Measurements from ENCODE around the gene SEC22B. TPM values are rescaled to one million over a fixed set of nuclear protein-coding genes. Genes with fewer than 3 reads are reported as not detected.
"Not testable (repeated sequence)": the region's sequence is repeated elsewhere in the genome, so short reads cannot be mapped to it uniquely, and the experiment has no call there.

Gene SEC22B
- total RNA-seq, 1 donor from 2014 or later, result 37.7 TPM

GRCh38 chr1:120149420-120150059 lies 26.8 kb downstream of the SEC22B start:
- not testable (repeated sequence) for DNase-seq (ENCODE audit: low read depth)

DNA sequence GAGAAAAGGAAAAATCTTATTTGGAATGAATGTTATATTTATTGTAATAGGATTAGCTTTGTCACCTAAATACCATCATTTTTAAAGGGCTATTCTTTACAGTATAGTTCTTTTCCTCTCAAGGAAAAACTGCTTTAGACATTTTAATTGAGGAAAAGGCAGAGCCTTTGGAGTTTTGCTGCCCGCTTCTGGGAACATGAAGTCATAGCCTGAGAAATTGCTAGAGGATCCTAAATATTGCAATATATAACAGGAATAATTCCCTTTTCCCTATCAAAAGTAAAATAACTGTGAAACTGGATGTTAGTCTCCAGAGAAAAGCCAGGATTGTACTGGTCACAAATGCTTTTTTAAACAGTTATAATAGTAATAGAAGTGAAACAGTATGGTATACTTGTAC lies 30.5 kb downstream of the SEC22B start:
- DNase-seq (ENCODE audit: low read depth), result peak; percentile 17

DNA sequence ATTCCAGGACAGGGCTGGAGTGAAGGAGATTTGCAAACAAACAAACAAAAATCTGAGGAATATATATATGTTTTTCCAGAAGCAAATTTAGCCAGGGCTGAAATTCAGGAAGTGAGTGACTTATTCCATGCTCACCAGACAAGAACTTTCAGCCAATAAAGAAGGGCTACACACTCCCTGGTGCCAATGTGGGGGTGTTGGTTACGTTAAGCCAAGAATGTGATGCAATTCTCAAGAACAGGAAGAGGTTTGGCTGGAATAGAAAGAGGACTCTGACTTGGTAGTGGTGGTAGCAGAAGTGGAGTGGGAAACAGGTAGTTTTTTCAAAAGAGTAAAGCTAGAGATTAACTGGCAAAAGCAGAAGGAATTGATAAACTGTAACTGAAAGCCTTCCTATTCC lies 31.7 kb downstream of the SEC22B start:
- DNase-seq (ENCODE audit: low read depth), result not testable (repeated sequence)

GRCh38 chr1:120144169-120144568 lies 32.2 kb downstream of the SEC22B start:
- DNase-seq (ENCODE audit: low read depth), result not testable (repeated sequence)

GRCh38 chr1:120143334-120143733 lies 33.0 kb downstream of the SEC22B start:
- peak; percentile 40 for DNase-seq (ENCODE audit: low read depth)

GRCh38 chr1:120142512-120143263 lies 33.6 kb downstream of the SEC22B start:
- DNase-seq (ENCODE audit: low read depth), result peak; percentile 82

- not testable (repeated sequence) for DNase-seq (ENCODE audit: low read depth)
Measured at GRCh38 chr1:120141865-120142264, 34.5 kb downstream of the SEC22B start.

DNA sequence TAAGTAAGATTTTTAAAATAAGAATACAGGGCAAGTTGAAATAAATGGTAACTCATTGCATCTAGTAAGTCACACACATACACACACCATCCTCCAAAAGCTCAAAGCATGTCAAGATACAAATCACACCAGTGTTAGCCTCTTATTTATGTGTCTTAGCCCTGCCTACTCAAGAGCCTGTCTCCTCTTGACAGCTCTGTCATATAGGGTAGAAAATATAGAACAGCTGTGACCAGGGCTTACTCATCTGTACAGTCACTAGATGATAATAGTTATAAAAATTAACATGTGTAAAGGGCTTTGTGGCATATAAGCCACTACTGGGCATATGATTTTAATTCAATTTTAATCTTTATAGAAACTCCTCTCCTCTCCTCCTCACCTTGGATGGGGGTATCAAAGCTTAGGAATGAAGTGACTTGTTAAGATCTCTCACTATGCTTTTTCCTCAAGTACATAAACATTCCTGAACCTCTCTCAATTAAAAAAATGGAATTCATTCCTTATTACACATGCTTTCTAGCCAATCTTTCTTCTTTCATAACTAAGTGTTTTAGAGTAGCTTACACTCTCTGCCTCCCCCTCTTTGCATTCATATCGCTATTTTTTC lies 35.6 kb downstream of the SEC22B start:
- DNase-seq (ENCODE audit: low read depth), result not testable (repeated sequence)

GRCh38 chr1:120136086-120136485 lies 40.2 kb downstream of the SEC22B start:
- not testable (repeated sequence) for DNase-seq (ENCODE audit: low read depth)

DNA sequence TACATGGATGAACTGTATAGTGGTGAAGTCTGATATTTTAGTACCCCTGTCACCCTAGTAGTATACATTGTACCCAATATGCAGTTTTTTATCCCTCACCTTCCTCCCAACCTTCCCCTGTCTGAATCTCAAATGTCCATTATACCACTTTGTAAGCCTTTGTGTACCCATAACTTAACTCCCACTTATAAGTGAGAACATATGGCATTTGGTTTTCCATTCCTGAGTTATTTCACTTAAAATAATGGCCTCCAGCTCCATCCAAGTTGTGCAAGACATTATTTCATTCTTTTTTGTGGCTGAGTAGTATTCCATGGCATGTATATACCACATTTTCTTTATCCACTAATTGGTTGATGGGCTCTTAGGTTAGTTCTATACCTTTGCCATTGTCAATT lies 42.4 kb downstream of the SEC22B start:
- DNase-seq (ENCODE audit: low read depth), result not testable (repeated sequence)

GRCh38 chr1:120133228-120133927 lies 42.9 kb downstream of the SEC22B start:
- DNase-seq (ENCODE audit: low read depth), result no peak

DNA sequence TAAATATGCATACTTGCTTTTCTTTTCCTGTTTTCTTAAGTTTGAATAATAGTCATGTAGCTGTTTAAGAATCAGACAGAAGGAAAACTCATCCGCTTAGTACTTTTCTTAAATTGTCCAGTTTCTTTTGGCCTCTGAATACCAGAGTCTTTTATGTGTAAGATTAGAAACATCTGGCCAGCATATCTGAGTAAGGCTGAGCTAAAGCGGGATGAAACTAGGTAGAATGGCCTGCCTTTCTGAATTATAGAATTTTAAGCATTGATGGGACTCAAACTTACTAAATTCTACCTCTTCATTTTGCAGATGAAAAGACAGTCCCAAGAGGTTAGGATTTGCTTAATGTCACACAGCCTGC lies 43.9 kb downstream of the SEC22B start:
- not testable (repeated sequence) for DNase-seq (ENCODE audit: low read depth)

DNA sequence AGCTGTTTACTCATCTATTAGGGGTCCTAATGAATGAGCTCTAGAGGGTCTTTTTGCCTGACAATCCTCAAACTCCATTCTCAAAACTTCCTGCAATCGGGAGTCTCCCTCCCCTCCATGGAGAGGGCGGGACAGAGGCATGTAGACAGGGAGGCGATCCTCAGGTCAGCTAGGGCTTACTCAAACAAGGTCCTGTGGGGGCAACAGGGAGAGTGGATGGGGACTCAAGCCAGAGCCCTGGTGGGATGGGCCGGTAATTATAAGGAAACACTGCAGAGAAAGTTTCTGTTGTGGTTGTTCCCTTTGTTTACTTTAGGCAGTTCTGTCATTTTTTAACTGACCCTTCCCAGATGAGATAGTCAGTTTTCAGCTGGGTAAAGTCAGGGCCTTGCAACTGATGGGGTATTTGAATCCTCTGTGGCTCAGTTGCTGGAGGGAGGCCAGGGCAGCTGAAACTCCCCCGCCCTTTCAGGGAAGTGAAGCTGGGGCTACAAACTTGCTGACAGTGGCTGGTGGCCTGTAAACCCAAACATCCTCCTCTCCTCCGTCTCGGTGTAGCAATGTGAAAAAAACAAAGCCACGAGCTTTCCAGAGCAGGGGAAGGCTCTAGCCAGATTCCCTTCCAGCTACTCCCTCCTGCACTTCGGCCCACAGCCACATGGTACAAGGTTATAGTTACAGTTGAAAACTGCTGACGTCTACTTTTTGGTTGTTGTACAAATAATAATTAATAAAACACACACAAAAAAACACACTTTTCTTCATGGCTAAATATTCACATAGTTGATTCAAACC lies 44.5 kb downstream of the SEC22B start:
- peak; percentile 82 for DNase-seq (ENCODE audit: low read depth)

GRCh38 chr1:120127921-120128320 lies 48.4 kb downstream of the SEC22B start:
- not testable (repeated sequence) for DNase-seq (ENCODE audit: low read depth)

- DNase-seq (ENCODE audit: low read depth), result not testable (repeated sequence)
Measured at GRCh38 chr1:120126216-120126615, 50.1 kb downstream of the SEC22B start.

DNA sequence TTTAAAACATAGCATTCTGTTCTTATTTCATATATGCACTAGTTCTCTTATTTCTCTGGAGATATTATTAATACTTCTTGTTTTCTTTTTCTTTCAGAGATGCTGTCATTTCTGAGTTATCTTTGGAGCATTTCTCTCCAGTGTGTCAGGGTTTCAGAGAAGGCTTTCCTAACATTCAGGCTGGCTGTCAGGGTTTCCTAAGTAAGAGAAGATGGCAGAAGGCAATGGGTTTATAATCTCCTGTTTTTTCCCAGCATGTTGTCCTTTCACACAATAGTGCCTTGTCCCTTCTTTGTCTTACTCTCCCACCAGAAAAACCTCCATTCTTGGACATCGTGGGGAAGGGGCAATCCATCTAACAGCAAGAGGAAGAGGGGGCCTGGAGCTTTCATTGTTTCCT lies 51.7 kb downstream of the SEC22B start:
- not testable (repeated sequence) for DNase-seq (ENCODE audit: low read depth)

GRCh38 chr1:120123813-120124510 lies 52.4 kb downstream of the SEC22B start:
- not testable (repeated sequence) for DNase-seq (ENCODE audit: low read depth)

GRCh38 chr1:120122262-120122893 lies 53.9 kb downstream of the SEC22B start:
- DNase-seq (ENCODE audit: low read depth), result not testable (repeated sequence)

DNA sequence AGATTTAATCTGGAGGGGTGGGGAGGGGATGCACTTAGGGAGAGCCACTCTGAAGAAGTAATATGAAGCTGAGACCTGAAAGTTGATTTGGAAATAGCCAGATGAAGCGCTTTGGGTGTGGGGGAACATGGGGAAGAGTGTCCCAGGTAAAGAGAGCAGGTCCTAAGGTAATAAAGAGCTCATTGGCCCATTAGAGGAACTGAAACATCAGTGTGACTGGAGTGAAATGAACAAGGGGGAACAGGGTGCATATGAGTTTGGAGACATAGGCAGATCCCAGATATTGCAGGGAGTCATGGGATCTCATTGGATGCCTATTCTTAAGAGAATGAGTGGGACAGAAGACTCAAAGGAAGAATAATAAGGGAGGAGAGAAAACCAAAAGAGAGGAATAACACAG lies 54.5 kb downstream of the SEC22B start:
- DNase-seq (ENCODE audit: low read depth), result not testable (repeated sequence)

GRCh38 chr1:120120525-120120924 lies 55.8 kb downstream of the SEC22B start:
- not testable (repeated sequence) for DNase-seq (ENCODE audit: low read depth)

All from myocyte (in vitro differentiated cells).